ENCODE measurements around the gene TAS2R60. TPM values are rescaled to one million over a fixed set of nuclear protein-coding genes. Genes with fewer than 3 reads are reported as not detected.
"Not testable (repeated sequence)": the region's sequence is repeated elsewhere in the genome, so short reads cannot be mapped to it uniquely, and the experiment has no call there.

The TAS2R60 gene
- total and polyA plus RNA-seq, 12 donors = not detected

DNA sequence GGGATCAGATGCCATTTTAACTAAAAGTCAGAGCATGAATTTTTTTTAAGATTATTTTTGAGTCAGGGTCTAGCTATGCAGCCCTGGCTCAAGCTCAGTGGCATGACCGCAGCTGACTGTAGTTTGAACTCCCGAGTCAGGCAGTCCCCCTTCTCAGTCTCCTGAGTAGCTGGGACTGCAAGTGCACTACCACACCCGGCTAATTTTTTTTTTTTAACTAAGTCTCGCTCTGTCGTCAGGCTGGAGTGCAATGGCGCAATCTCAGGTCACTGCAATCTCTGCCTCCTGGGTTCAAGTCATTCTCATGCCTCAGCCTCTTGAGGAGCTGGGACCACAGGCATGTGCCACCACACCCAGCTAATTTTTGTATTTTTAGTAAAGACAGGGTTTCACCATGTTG lies 42.2 kb downstream of the TAS2R60 start:
- no peaks in the 10 kb centered on the region for H3K9me3 ChIP-seq
- ATAC-seq (no peak), DNase-seq (no peak)
- 86 to 87% methylated on average over 6 of the region's 6 CpGs for WGBS, 2 donors
- H3K36me3 ChIP-seq = no peaks in the 10 kb centered on the region
- no peaks in the 10 kb centered on the region for H3K27me3 ChIP-seq
- peak overlapping the region in 1 of 10 donors; percentile 87 for H3K27ac ChIP-seq
- intact Hi-C loops (cut with DNase I) = no loop called here
- no peak for TF ChIP-seq CTCF (IDR thresholded peaks at IDR 0.05)
- H3K4me1 ChIP-seq = peaks cover 0 to 29% (median 7%) of the 10 kb centered on the region in 9 donors
- H3K4me3 ChIP-seq = no peak overlapping the region

DNA sequence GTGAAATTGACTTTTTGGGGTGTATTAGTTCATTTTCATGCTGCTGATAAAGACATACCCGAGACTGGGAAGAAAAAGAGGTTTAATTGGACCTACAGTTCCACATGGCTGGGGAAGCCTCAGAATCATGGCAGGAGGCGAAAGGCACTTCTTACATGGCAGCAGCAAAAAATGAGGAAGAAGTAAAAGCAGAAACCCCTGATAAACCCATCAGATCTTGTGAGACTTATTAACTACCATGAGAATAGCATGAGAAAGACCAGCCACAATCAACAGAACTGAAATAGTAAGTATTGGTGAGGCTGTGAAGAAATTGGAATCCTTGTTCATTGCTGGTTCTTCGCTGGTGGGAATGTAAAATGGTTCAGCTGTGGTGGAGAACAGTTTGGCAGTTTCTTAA lies 43.0 kb downstream of the TAS2R60 start:
- WGBS, 2 donors = 89 to 90% methylated on average over 3 of the region's 3 CpGs
- ATAC-seq = not testable (repeated sequence)

GRCh38 chr7:143487061-143487460 lies 43.8 kb downstream of the TAS2R60 start:
- no peak for TF ChIP-seq CTCF (IDR thresholded peaks at IDR 0.05)
- WGBS, 2 donors = 69 to 72% methylated on average over 2 of the region's 2 CpGs
- H3K4me3 ChIP-seq = no peak overlapping the region

More for the DNA sequence above, 43.0 kb downstream of the TAS2R60 start:
- intact Hi-C loops (cut with DNase I); H3K36me3 ChIP-seq; H3K4me3 ChIP-seq; H3K9me3 ChIP-seq; DNase-seq; H3K27me3 ChIP-seq: not testable (repeated sequence)
- Histone ChIP-seq H3K27ac (peak overlapping the region in 1 of 10 donors; percentile 87), H3K4me1 (peaks cover 0 to 33% (median 7%) of the 10 kb centered on the region in 9 donors)

DNA sequence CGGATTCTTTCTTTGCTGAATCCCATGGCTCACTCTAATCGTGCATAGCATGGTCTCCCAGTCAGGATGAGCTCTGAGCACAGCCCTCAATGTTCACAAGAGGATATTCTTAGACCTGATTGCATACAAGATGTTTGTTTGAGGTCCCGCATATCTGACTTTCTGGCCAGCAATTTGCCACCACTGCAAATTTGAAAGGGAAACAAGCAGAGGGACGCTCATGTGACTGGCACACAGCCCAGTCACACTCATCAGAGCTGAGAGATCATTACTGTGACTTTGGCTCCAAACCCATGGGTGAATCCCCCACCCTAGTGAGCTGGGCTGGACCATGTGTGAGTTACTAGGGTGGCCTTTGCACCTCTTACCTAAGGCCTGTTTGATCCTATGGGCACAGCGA lies 44.3 kb downstream of the TAS2R60 start:
- peaks cover 0 to 46% (median 19%) of the 10 kb centered on the region in 9 donors for H3K4me1 ChIP-seq

More at GRCh38 chr7:143487061-143487460, 43.8 kb downstream of the TAS2R60 start:
- ATAC-seq = no peak
- H3K9me3 ChIP-seq = no peaks in the 10 kb centered on the region
- H3K4me1 ChIP-seq = peaks cover 0 to 41% (median 14%) of the 10 kb centered on the region in 9 donors
- H3K27ac ChIP-seq = peak overlapping the region in 6 of 10 donors; percentile 22 to 87 (median 32)
- no peak for DNase-seq
- intact Hi-C loops (cut with DNase I) = no loop called here
- H3K36me3 ChIP-seq = no peaks in the 10 kb centered on the region
- H3K27me3 ChIP-seq = no peaks in the 10 kb centered on the region

More for the DNA sequence above, 44.3 kb downstream of the TAS2R60 start:
- no peak for TF ChIP-seq CTCF (IDR thresholded peaks at IDR 0.05)
- DNase-seq (peak; percentile 35 to 45), ATAC-seq (peak; percentile 30 to 83 (median 68))
- Histone ChIP-seq H3K27ac (peak overlapping the region in 4 of 10 donors; percentile 22 to 87 (median 37)), H3K36me3 (no peaks in the 10 kb centered on the region), H3K27me3 (no peaks in the 10 kb centered on the region), H3K4me3 (no peak overlapping the region), H3K9me3 (no peaks in the 10 kb centered on the region)
- WGBS, 2 donors = 26 to 34% methylated on average over 5 of the region's 5 CpGs
- intact Hi-C loops (cut with DNase I) = no loop called here

Measured in heart right ventricle (tissue), 16 donors.